SIG-M5 treated with dmso at 0.1 percent for 504 hours (cell line): Measurements from ENCODE around the gene RALGAPA2.

Experiments
- DNase-seq: peaks from one replicate; lab custom pipeline; 2025; ENCODE audit not compliant: unreplicated experiment; lab: John Stamatoyannopoulos, UW

The RALGAPA2 gene

DNA sequence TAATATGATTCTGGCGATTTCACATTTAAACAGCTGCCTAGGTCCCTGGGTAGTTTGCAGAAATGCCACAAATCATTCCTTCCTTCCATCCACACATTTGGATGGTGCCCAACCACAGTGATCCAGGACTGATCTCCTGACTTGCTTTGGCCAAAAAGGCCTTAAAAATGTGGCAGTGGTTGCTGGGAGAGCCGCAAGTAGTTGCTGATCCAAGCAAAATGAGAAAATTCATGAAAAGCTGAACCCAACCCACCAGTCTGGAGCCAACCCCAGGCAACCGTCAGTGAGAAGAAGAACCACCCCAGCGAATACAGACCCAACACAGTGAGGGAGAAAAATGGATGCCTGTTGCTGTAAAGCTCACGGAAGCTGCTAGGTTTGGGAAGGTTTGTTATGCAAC, 25.1 kb downstream of the RALGAPA2 start:
- DNase-seq = no peak

DNA sequence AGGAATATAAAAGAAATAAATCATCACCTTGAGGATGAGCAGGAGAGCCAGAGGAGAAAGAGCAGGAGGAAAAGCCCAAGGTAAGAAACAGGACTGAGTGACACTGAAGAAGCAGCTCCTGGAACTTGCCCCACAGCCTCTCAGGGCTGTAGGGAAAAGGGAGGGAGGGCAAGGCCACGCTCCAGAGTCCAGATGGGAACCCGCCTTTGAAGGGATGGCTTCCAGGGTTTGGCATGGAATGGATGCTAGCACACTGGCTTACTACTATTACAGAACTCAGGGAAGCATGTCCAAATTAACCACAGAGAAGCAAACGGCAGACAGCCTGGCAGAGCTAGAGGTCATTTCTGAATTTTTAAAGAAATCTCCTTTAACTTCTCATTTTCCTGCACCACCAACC, 26.8 kb downstream of the RALGAPA2 start:
- no peak for DNase-seq

DNA sequence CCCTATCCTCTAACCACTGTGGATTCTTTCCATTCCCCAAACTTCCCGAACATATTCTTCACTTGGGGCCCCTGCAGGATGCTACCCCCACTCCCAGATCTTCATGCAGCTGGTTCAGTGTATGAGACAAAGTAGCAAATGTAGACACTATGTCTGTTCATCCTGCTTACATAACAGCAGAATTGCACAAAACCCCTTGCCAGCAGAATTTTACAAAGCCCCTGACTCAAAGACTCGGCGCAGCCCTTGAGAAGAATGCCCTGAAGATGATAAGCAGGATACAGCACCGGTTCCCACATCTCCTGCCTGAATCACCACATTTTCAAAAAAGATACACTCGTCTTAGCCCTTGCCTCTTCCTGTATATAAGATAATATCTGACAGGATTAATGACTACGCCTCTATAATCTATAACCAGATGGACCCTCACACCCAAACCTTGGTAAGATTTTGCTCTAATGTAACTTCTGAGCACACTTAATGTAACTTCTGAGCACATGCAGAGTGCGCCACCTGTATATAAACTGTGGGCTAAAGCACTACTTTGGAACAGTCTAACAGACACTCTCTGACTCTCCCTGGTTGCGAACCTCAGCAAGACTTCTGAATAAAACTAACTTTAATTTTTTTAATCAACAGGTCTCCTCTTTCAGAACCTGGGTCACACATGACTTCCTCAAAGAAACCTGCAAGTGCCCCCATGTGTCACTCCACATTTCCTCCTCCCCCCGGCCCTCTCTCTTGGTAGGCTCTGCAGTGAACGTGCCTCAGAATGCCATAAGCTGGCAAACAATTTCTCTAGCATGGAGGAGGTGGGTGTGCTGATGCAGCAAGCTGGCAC, 28.7 kb downstream of the RALGAPA2 start:
- no peak for DNase-seq

DNA sequence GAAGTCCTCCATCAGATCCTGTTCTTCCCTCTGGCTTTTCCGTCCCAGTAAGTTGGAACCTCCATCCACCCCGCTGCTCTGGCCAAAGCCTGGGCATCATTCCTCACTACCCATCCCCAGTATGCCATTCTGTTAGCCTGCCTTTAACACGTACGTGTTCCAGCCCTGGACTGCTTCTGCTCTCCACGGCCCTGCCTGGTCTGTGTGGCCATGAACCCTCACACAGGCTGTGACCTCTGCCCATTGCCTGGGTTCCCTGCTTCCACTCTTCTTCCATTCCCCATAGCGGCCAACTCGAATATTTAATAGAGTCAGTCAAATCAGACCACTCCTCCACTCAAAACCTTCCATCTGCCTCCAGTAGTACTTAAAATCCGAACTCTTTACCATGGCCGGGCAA, 29.4 kb downstream of the RALGAPA2 start:
- DNase-seq = no peak

DNA sequence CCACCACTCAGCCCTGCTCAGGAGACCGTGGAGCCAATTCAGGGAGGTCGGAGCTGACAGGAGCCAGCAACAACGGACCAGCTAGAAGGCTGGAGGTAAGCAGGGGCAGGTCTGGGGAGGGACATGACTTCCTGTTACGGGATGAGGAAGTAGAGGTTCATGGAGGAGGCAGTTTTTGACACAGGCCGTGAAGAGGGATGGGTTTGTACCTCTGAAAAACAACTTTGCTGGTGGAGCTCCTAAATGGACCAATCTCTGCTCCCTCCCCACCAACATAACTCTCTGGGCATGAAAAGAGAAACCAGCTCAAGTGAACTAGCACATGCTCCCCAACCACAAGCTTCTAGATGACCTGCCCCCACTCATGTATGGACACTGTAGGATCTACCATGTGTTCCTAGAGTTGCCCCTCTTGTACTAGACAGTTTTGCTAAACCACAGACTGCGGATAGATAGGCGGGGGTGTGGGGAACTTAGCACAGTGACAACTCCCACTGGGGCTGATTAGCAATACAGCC, 31.4 kb downstream of the RALGAPA2 start:
- DNase-seq = peak; percentile 62

DNA sequence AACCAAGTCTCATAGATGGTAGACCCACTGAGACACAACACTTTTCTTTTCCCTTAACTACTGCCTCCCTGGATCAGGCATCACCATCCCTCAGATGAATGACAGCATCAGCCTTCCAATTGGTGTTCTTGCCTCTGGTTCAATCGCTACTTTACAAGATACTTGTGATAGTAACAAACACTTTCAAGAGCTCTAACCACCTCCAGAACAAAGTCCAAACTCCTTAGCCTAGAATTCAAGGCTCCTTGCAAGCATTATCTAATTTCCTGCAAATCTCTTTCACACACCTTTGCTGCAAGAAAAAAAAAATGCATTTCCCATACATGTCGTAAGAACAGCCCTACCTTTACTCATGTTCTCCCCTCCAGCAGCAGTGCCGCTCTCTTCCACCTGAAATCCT, 33.1 kb downstream of the RALGAPA2 start:
- DNase-seq = no peak

DNA sequence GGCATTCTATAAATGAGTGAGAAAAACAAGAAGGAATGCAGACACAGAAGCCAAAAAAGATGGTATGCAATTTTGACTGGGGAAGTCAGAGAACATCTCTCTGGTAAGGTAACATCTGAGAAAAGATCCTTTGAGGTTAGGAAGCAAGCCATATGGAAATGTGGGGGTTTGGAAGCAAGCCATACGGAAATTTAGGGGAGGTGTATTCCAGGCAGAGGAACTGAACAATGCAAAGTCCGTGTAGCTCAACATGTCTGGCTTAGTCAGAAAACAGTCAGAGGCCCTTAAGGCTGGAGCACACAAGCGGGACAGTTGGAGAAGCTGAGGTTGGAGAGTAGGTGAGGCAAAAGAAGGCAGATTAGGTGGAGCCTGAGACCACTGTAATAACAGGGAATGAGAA, 35.3 kb downstream of the RALGAPA2 start:
- DNase-seq = no peak

DNA sequence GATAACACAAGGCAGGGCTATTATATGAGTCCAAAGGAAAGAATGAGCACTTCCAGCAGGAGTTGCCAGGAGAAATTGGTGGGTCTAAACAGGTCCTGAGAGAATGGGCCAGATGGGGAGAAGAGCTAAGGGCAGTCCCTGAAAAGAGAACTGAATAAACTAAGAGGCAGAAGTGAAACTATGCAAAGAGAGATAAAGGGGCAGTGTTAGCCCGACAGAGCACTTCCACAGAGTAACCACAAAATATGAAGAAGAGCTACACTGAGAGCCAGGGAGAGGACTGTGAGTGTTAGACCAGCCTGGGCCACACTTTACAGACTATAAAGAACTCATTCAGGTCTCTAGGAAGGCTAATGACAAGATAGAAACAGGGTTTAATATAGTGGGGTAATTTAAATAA, 43.8 kb downstream of the RALGAPA2 start:
- DNase-seq = peak; percentile 92

DNA sequence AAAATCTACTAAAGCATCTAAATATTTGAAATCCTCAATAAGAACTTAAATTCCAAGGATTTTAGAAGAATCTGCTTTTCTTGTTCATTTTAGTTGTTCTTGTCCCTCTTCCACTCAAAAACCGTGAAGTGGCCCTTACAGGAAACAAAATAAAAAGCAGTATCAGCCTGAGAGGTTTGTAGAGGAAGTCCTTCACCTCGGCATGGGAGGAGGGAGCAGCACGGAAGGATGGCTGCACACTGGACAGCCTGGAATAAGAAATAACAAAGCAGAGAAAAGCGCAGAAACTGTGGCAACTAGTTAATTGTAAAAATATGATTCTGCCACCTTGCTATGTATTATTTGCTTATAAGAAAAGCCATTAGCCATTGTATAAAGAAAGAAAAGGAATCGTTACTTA, 46.1 kb downstream of the RALGAPA2 start:
- no peak for DNase-seq

DNA sequence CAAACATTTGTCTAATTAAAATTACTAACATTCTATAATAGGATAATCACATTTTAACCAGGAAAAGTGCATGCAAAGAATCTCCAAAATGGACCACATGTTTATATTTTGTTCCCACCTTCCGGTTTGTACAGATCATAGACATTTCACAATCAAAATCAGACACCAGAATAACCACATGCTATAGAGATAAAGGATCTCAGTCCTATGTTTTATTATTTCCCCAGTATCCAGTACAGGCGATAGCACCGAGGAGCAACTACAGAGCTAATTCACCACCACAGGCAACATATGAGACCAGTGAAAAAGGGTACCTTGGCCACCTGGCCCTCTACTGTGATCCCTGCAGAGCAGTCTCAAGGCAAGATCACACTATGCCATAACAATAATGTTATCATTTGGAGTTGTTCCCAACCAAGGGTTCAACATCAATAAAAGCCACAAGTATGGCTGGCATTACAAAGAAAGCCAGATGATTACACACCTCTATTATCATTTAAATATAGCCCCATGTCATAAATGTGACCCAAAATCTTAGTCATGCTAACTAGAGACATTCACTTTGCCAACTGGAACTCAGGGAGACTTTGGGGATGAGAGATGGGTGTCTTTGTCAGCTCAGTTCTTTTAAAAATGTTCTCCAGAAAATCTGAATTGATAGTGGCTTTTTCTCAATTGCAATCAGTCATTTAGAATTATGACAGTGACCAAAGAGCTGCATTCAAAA, 46.7 kb downstream of the RALGAPA2 start:
- DNase-seq = no peak

DNA sequence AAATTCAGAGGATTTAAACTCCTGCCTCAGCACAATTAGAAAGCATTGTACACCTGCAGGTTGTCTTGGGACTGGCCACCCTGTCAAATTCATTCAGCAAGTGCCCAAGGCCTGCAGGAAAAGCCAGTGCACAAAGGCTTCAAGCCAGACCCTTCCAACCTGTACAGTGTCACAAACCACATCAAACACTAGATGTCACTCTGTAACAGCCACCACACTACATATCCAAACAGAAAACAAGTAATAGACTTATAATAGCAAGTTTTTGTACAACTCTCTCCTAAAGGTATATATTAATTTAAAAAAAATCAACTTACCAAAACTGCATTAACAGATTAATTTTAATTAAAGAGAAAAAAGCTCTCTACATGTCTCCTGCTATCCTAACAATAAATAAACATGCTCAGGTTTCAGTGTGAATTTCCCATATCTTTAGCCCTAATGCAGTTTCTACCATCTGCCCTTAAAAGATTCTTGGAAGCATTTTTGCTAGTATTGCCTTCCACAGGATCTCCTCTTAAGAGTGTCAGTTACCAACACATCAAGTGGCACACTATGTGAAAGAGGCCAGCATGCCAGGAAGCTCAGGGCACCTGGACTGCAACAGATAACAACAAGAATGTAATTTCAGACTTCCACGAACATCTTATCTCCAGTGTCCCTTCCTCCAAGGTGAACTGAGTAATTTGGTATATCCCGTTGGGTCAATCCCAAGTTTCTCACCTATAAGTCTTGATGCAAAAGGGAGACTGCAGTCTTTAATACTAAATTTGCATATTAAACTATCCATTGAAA, 47.5 kb downstream of the RALGAPA2 start:
- DNase-seq = peak; percentile 54

DNA sequence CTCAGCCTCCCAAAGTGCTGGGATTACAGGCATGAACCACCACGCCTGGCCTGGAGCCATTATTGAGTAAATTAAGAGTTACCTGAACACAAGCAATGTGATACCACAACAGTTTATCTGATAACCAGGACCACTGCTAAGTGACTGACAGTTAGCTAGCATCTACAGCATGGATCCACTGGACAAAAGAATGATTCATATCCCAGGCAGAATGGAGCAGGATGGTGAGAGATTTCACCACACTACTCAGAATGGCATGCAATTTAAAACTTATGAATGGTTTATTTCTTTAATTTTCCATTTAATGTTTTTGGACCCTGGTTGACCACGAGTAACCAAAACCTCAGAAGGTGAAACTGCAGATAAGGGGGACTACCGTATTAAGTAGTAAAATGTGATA, 48.6 kb downstream of the RALGAPA2 start:
- no peak for DNase-seq

DNA sequence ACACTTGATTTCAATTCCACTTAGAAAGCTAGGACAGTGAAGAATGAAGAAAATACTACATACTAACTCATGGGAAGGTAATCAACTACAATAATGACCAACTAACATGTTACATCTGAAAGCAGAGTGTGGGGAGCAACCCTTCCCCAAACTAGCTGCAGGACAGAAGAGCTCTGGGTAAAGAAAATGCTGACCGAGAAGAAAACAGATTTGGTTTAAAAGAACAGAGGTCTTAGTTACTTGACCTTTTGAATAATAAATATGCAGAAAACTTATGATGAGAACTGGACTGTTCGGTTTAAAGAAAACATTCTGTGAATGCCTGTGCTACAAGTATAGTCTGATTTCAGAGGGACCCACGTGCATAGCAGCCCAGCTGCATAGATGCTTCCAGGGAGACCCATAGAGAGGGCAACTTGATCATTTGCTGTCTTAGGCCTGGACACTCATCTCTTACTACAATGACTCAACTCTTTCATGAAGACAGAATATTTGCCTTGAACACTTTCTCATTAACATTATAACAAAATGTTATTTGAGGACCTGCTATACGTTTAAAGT, 53.5 kb downstream of the RALGAPA2 start:
- DNase-seq = no peak

DNA sequence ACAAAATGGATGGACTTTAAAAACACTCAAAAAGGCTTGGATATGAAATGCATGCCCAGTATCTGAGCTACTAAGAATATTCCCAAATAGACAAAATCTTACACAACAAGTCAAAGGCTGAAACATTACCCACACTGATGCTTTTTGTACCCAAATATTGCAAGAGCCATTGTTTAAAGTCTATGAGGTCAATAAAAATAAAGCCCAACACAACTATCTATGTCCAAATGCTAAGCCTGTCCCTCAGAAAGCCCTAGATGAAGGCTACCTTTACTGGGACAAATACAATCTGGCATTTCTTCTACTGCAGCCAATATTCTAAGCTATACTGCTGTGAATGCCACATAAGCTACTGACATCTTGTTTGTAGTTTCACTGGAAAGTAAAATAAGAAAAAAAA, 54.3 kb downstream of the RALGAPA2 start:
- no peak for DNase-seq

DNA sequence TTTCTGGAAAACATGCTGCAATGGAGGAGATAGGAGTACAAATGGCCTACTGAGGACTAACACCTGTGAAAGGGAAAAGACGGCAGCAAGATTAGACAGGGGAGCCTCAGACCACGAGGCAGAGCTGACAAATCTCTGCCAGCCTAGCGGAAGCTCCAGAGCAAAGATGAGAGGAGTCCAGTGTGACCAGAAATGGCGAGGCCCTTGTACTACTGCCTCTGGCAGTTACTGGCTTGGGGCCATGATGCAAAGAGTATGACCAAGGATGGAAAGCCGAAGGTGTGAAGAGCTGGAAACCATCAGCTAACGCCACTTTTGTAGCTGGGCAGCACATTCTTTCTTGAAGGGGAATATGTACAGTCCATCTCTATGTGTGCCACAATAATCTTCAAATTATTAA, 55.4 kb downstream of the RALGAPA2 start:
- DNase-seq = no peak

DNA sequence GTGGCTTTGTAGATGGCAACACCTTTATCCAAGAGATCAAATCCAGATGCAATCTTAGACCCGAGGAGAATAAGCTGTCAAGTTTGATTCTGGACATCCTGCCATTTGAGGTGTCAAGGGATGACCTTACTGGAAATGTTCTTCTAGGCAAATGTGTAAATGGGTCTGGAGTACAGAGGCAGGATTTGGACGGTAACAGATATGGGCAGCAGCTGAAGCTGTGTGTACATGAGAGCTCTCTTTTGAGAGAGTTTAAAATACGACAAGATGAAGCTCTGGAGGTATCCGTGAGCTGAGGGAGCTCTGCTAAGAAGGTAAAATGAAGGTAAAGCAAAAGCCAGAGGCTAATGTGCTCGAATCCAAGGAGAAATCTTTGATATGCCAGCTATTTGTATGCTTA, 56.6 kb downstream of the RALGAPA2 start:
- no peak for DNase-seq

DNA sequence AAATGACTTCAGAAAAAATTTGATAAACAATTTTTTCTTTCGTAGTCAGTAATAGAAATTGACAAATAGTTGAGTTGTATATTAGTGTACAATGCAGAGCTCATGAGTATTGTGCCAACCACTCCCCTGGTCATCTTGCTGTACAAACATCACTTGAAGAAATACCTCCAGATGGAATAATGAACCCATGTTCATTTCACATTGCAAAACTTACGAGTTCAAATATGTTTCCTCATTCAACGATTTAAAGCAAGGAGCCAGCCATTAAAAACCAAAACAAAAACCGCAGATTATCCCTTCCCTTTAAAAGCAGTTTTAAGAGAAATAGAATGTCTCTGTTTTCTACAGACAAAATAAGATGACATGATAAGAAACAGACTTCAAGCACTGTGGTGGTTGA, 62.5 kb downstream of the RALGAPA2 start:
- no peak for DNase-seq

DNA sequence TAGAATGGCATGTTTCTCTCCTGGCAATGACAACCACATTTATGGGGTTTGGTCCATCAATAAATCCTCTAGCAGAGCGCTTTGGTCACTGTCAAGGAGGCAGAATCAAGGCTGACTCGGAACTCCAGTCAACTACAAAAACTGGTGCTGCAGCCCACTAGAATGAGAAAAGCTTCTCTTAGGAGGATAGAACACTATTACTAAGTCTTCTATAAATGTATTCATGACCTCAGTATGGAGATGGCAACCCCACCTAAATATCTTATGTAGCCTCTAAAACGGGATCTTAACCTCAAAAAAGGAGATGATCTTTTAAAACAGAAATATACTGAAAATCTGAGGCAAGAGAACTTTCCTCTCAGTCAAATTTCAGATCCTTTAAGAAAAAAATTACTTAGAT, 68.5 kb downstream of the RALGAPA2 start:
- no peak for DNase-seq

DNA sequence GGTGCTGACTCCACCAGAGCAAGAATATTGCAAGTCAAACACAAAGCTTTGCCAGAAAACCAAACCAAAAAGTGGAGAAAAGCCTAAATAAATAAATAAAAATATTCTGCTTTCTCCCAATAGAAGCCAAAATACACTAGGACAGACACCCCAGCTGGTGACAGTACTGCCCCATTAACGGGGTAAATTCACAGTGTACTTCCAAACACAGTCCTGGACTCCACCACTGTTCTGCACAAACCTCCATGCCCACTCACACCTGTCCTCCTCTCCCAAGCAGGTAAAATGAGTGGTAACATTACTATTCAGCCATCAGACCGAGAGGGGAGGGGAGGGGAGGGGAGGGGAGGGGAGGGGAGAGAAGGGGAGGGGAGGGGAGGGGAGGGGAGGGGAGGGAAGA, 70.7 kb downstream of the RALGAPA2 start:
- no peak for DNase-seq

DNA sequence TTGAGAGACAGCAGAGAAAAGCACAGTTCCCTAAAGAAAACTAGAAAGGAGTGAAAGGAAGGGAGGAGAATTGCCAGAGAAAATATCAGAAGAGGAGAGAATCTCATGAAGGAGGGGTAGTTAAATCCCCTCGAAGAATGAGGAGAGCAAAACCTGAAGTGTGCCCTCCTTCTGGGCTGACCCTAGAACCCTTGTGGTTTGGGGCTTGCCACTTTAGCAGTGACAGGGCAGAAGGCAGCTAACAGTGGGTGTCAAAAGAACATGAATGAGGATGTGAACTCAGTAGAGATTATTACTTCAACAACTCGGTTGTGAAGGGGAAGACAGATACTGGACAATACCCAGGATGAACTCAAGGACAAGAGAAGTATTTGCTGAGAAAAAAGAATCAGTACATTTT, 73.6 kb downstream of the RALGAPA2 start:
- no peak for DNase-seq

DNA sequence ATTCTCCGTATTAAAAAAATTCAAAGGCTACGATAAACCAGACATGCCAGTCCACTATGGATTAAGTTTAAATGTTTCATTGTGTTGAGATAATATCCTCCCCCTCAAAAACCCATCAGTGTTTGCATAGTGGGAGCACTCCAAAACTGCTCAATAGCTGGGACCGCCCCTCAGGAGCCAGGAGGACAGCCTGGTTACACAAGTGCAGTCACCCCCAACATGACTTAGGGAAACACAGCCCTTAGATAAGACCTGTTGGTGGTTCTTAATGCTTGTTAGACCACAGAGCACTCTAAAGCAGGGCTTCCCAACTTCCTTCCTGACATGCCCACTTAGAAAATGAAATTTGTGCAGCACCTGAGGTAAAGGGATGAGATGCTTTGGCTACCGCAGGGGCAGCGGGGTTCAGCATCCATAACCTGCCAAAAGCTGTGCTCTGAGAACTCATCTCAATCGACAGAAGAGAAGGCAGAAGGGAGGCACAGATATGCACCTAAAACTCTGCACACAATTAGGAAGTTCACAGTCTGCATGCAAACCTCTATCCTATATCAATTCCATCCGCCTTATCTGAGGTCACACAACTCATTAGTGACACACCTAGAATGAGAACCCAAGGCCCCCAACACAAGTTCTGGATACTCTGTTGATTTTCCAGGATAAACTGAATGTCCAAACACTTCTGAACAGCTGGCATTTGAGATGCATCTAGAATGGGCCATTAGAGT, 74.3 kb downstream of the RALGAPA2 start:
- DNase-seq = no peak
